Liver (tissue), 9 donors: Measurements from ENCODE around the gene CRACDL. TPM values are rescaled to one million over a fixed set of nuclear protein-coding genes. Genes with fewer than 3 reads are reported as not detected.

Source experiments
- DNase-seq: peaks from one replicate; pipeline ENCODE4 v3.0.0-alpha.2; 2017; ENCODE audit warnings: low spot score
- H3K27ac ChIP-seq, 2 donors: one replicate each; pipeline ENCODE4 v1.7.0; 2013; ENCODE audit warnings: inconsistent platforms in 2 of 2, low read length in 2 of 2, control low read depth in 1 of 2, low read depth in 1 of 2, mild to moderate bottlenecking in 1 of 2
- H3K27me3 ChIP-seq, 4 donors: one replicate each; pipeline versions ENCODE4 v1.6.1 to v1.7.0; 2013; ENCODE audit warnings: low read length in 3 of 4, inconsistent platforms in 1 of 4, mild to moderate bottlenecking in 1 of 4, moderate library complexity in 1 of 4; ENCODE audit not compliant: control insufficient read depth in 4 of 4, insufficient read depth in 4 of 4
- H3K36me3 ChIP-seq, 4 donors: one replicate each; pipeline versions ENCODE4 v1.6.1 to v1.7.0; 2013; ENCODE audit warnings: low read length in 3 of 4, mild to moderate bottlenecking in 3 of 4, low read depth in 1 of 4, moderate library complexity in 1 of 4; ENCODE audit not compliant: control insufficient read depth in 4 of 4, insufficient read depth in 3 of 4
- H3K4me1 ChIP-seq, 4 donors: one replicate each; pipeline versions ENCODE4 v1.6.1 to v1.7.0; 2013; ENCODE audit warnings: low read length in 3 of 4, mild to moderate bottlenecking in 3 of 4, moderate library complexity in 1 of 4; ENCODE audit not compliant: control insufficient read depth in 4 of 4, insufficient read depth in 4 of 4
- H3K4me3 ChIP-seq, 3 donors: one replicate each; pipeline versions ENCODE4 v1.6.1 to v1.7.0; 2013; ENCODE audit warnings: low read length in 3 of 3, control low read depth in 1 of 3, low read depth in 1 of 3, mild to moderate bottlenecking in 1 of 3
- H3K9ac ChIP-seq, 2 donors: one replicate each; pipeline ENCODE4 v1.7.0; 2013; ENCODE audit warnings: low read length in 2 of 2, mild to moderate bottlenecking in 2 of 2, moderate library complexity in 2 of 2, control low read depth in 1 of 2, low read depth in 1 of 2
- H3K9me3 ChIP-seq, 4 donors: one replicate each; pipeline versions ENCODE4 v1.6.1 to v1.7.0; 2013; ENCODE audit warnings: low read length in 3 of 4; ENCODE audit not compliant: control insufficient read depth in 4 of 4
- CTCF ChIP-seq: fragments of 150-350 bp; IDR thresholded peaks from 2 replicates; pipeline ENCODE4 v1.5.1; 2017; ENCODE audit warnings: improper control_type of control experiment, low read depth, low read length; ENCODE audit not compliant: missing input control
- EGR1 ChIP-seq, 2 donors: IDR thresholded peaks; 2 replicates each; pipeline ENCODE4 v1.6.1; 2016 to 2018; ENCODE audit warnings: antibody characterized with exemption in 2 of 2, low read depth in 2 of 2
- FOXA1 ChIP-seq: IDR thresholded peaks from 2 replicates; pipeline ENCODE4 v1.6.1; 2016; ENCODE audit warnings: antibody characterized with exemption
- FOXA2 ChIP-seq: IDR thresholded peaks from 2 replicates; pipeline ENCODE4 v1.6.1; 2016; ENCODE audit warnings: antibody characterized with exemption
- GABPA ChIP-seq, 2 donors: IDR thresholded peaks in 1 of 2; conservative IDR thresholded peaks in 1 of 2; 2 replicates each; pipeline ENCODE4 v1.6.1; 2016; ENCODE audit warnings: antibody characterized with exemption in 2 of 2, mild to moderate bottlenecking in 1 of 2, moderate library complexity in 1 of 2
- HNF4A ChIP-seq, 2 donors: conservative IDR thresholded peaks; 2 replicates each; pipeline ENCODE4 v1.6.1; 2016; ENCODE audit warnings: antibody characterized with exemption in 2 of 2, mild to moderate bottlenecking in 2 of 2
- HNF4G ChIP-seq: IDR thresholded peaks from 2 replicates; pipeline ENCODE4 v1.6.1; 2016; ENCODE audit warnings: antibody characterized with exemption
- JUND ChIP-seq, 2 donors: IDR thresholded peaks; 2 replicates each; pipeline ENCODE4 v1.6.1; 2016; ENCODE audit warnings: antibody characterized with exemption in 2 of 2
- MAX ChIP-seq: IDR thresholded peaks from 2 replicates; pipeline ENCODE4 v1.6.1; 2016; ENCODE audit warnings: antibody characterized with exemption
- NR2F2 ChIP-seq: IDR thresholded peaks from 2 replicates; pipeline ENCODE4 v1.6.1; 2016; ENCODE audit warnings: antibody characterized with exemption
- RAD21 ChIP-seq, 2 donors: IDR thresholded peaks; 2 replicates each; pipeline ENCODE4 v1.6.1; 2016; ENCODE audit warnings: antibody characterized with exemption in 2 of 2, mild to moderate bottlenecking in 2 of 2
- REST ChIP-seq: IDR thresholded peaks from 2 replicates; pipeline ENCODE4 v1.6.1; 2016; ENCODE audit warnings: antibody characterized with exemption, mild to moderate bottlenecking
- RXRA ChIP-seq, 2 donors: IDR thresholded peaks; 2 replicates each; pipeline ENCODE4 v1.6.1; 2017 to 2018; ENCODE audit warnings: antibody characterized with exemption in 2 of 2, mild to moderate bottlenecking in 1 of 2
- SP1 ChIP-seq: IDR thresholded peaks from 2 replicates; pipeline ENCODE4 v1.6.1; 2018; ENCODE audit warnings: antibody characterized with exemption, mild to moderate bottlenecking
- TAF1 ChIP-seq: conservative IDR thresholded peaks from 2 replicates; pipeline ENCODE4 v1.6.1; 2016; ENCODE audit warnings: antibody characterized with exemption, mild to moderate bottlenecking
- YY1 ChIP-seq: IDR thresholded peaks from 2 replicates; pipeline ENCODE4 v1.6.1; 2016; ENCODE audit warnings: antibody characterized with exemption, mild to moderate bottlenecking
- ZBTB33 ChIP-seq: IDR thresholded peaks from 2 replicates; pipeline ENCODE4 v1.6.1; 2016; ENCODE audit warnings: antibody characterized with exemption
- WGBS: extraction: QIAGEN DNeasy Blood & Tissue Kit; methylation state at CpG from one replicate; pipeline ENCODE4 v1.1.7; 2013; 5-methylcytosine and 5-hydroxymethylcytosine counted together
- polyA plus RNA-seq, 2 donors: library from polyadenylated mRNA; stranded (reverse) in 1 of 2; unstranded in 1 of 2; fragments of 200-250 nt in 1 of 2; fragments of >200 nt in 1 of 2; fragmentation: Nextera tagmentation in 1 of 2; extraction: Ambion mirVana in 1 of 2; gene quantifications; one replicate each; pipeline versions ENCODE4 v1.2.1 to v1.2.3, GENCODE V29; 2013 to 2015
- total RNA-seq, 2 donors: library from RNA; depleted of rRNA; stranded (reverse); fragments of >200 nt; gene quantifications; one replicate each; pipeline ENCODE4 v1.2.3, GENCODE V29; 2014
- TF ChIP-seq, protein P1 (sequence below): IDR thresholded peaks from 2 replicates; pipeline ENCODE4 v1.6.1; 2016; ENCODE audit warnings: antibody characterized with exemption
- donor health status: healthy.
- donor health status: healthy.
- donor health status: healthy.
- donor health status: healthy.
- donor health status: healthy.

CRACDL gene
- total and polyA plus RNA-seq, 4 donors = 0.13 to 0.46 (median 0.29) TPM

DNA sequence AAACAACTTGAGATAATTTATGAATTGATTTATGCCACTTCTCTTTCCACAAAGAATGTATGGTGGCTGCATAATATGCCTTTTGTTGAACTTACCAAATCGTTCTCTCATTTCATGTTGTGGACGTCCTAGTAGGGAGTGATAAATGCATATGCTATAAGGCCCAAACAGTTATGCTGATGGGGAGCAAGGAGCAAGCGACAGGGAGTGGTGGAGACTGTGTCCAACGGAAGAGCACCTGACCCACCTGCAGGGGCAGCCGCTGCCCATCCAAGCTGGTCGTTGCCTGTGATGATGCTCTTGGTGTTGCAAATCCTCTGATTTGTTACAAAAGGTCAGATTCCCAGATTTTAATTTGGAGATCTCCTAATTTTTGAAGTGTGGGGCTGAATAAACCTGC is 174.1 kb downstream of the CRACDL start:
- 82% methylated on average over 6 of the region's 6 CpGs for WGBS
- Histone ChIP-seq H3K9me3 (no peaks in the 10 kb centered on the region), H3K4me3 (no peak overlapping the region), H3K36me3 (no peaks in the 10 kb centered on the region), H3K9ac (no peak overlapping the region), H3K27ac (no peak overlapping the region), H3K27me3 (no peaks in the 10 kb centered on the region), H3K4me1 (no peaks in the 10 kb centered on the region)
- TF ChIP-seq SP1 = no peak
- TF ChIP-seq ZBTB33 = no peak
- no peak for TF ChIP-seq MAX
- no peak for TF ChIP-seq FOXA1
- no peak for TF ChIP-seq GABPA (IDR thresholded peaks at IDR 0.05 in 1 of 2, conservative IDR thresholded peaks at IDR 0.05 in 1 of 2)
- TF ChIP-seq FOXA2 = no peak
- no peak for TF ChIP-seq HNF4A (conservative IDR thresholded peaks at IDR 0.05)
- no peak for TF ChIP-seq NR2F2
- TF ChIP-seq TAF1 = no peak
- no peak for TF ChIP-seq CTCF
- TF ChIP-seq, protein P1, sequence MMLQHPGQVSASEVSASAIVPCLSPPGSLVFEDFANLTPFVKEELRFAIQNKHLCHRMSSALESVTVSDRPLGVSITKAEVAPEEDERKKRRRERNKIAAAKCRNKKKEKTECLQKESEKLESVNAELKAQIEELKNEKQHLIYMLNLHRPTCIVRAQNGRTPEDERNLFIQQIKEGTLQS = no peak
- TF ChIP-seq YY1 = no peak
- no peak for TF ChIP-seq EGR1 (IDR thresholded peaks at IDR 0.05; ENCODE audit: low read depth in 2 of 2)
- TF ChIP-seq HNF4G = no peak
- TF ChIP-seq JUND (IDR thresholded peaks at IDR 0.05) = no peak
- no peak for TF ChIP-seq REST
- TF ChIP-seq RAD21 (IDR thresholded peaks at IDR 0.05) = no peak
- TF ChIP-seq RXRA (IDR thresholded peaks at IDR 0.05) = no peak
- no peak for DNase-seq
